ENCODE measurements around the gene ABI3.

- TF ChIP-seq CTCF (IDR thresholded peaks at IDR 0.05) = no peak
- TF ChIP-seq POLR2A (IDR thresholded peaks at IDR 0.05) = no peak
Observed at GRCh38 chr17:49239963-49240362, 29.5 kb downstream of the ABI3 start.

Data from transverse colon (tissue), 3 donors.